Measurements from ENCODE around the gene NDC1. TPM values are rescaled to one million over a fixed set of nuclear protein-coding genes. Genes with fewer than 3 reads are reported as not detected.

The NDC1 gene
- total RNA-seq, 4 donors from 2014 or later, result 6.0 to 15.1 (median 11.9) TPM

- no peak for TF ChIP-seq CTCF (IDR thresholded peaks at IDR 0.05; ENCODE audit: low read depth)
These were observed 104.6 kb downstream of the NDC1 start for GRCh38 chr1:53733447-53733931.

GRCh38 chr1:53732912-53733317 lies 105.2 kb downstream of the NDC1 start:
- TF ChIP-seq CTCF (IDR thresholded peaks at IDR 0.05; ENCODE audit: low read depth), result no peak

- no peak for TF ChIP-seq CTCF (IDR thresholded peaks at IDR 0.05; ENCODE audit: low read depth)
These were observed 105.7 kb downstream of the NDC1 start for GRCh38 chr1:53732409-53732808.

- TF ChIP-seq CTCF (IDR thresholded peaks at IDR 0.05; ENCODE audit: low read depth), result no peak
These were observed 106.3 kb downstream of the NDC1 start for GRCh38 chr1:53731779-53732305.

GRCh38 chr1:53731043-53731600 lies 107.0 kb downstream of the NDC1 start:
- TF ChIP-seq CTCF (IDR thresholded peaks at IDR 0.05; ENCODE audit: low read depth), result no peak

GRCh38 chr1:53730224-53730865 lies 107.8 kb downstream of the NDC1 start:
- TF ChIP-seq CTCF (IDR thresholded peaks at IDR 0.05; ENCODE audit: low read depth), result no peak

GRCh38 chr1:53729456-53730223 lies 108.5 kb downstream of the NDC1 start:
- TF ChIP-seq CTCF (IDR thresholded peaks at IDR 0.05; ENCODE audit: low read depth), result no peak

Measured in subcutaneous adipose tissue (tissue), 4 donors.